Upper lobe of left lung (tissue), 6 donors: ENCODE results near the gene IGSF21. TPM values are rescaled to one million over a fixed set of nuclear protein-coding genes. Genes with fewer than 3 reads are reported as not detected.

Experiments used
- ATAC-seq, 2 donors: fragments of 200-7000 bp; cut with Tn5 transposase; one replicate each; pipeline ENCODE4 v1.9.1; 2022; ENCODE audit warnings: mild to moderate bottlenecking in 2 of 2, moderate library complexity in 2 of 2; ENCODE audit not compliant: low FRiP score in 2 of 2
- DNase-seq, 2 donors: peaks; one replicate each; pipeline ENCODE4 v3.0.0-alpha.2; 2019 to 2020
- H3K27ac ChIP-seq, 4 donors: fragments of 200-600 bp; sonication (generic); one replicate each; pipeline ENCODE4 v1.5.1; 2016 to 2019
- H3K27me3 ChIP-seq, 4 donors: fragments of 200-600 bp; sonication (generic); one replicate each; pipeline ENCODE4 v1.5.1; 2017 to 2019
- H3K36me3 ChIP-seq, 4 donors: fragments of 200-600 bp; sonication (generic); one replicate each; pipeline ENCODE4 v1.5.1; 2016 to 2019
- H3K4me1 ChIP-seq, 4 donors: fragments of 200-600 bp; sonication (generic); one replicate each; pipeline ENCODE4 v1.5.1; 2018 to 2019
- H3K4me3 ChIP-seq, 4 donors: fragments of 200-600 bp; sonication (generic); one replicate each; pipeline ENCODE4 v1.5.1; 2017 to 2019; ENCODE audit warnings: mild to moderate bottlenecking in 2 of 4, moderate library complexity in 1 of 4
- H3K9me3 ChIP-seq, 4 donors: fragments of 200-600 bp; sonication (generic); one replicate each; pipeline ENCODE4 v1.5.1; 2018 to 2019
- CTCF ChIP-seq, 6 experiments: fragments of 450-650 bp in 4 of 6; fragments of 200-600 bp in 2 of 6; sonication (generic) in 2 of 6; IDR thresholded peaks; one replicate each; pipeline ENCODE4 v1.5.1; 2016 to 2019; ENCODE audit warnings: antibody characterized with exemption in 6 of 6
- EP300 ChIP-seq, 4 donors: sonication (generic); formaldehyde crosslinking; IDR thresholded peaks; one replicate each; pipeline ENCODE4 v1.5.1; 2017; ENCODE audit warnings: antibody characterized with exemption in 4 of 4, control low read depth in 2 of 4
- POLR2A ChIP-seq, 4 donors: fragments of 450-650 bp; IDR thresholded peaks; one replicate each; pipeline ENCODE4 v1.5.1; 2016 to 2017; ENCODE audit warnings: antibody characterized with exemption in 4 of 4, mild to moderate bottlenecking in 2 of 4
- POLR2AphosphoS5 ChIP-seq, 2 donors: sonication (generic); formaldehyde crosslinking; IDR thresholded peaks; one replicate each; pipeline ENCODE4 v1.5.1; 2017; ENCODE audit warnings: antibody characterized with exemption in 2 of 2
- WGBS, 2 donors: methylation state at CpG; one replicate each; pipeline ENCODE4 v1.1.5; 2017 to 2018; 5-methylcytosine and 5-hydroxymethylcytosine counted together
- total RNA-seq, 6 donors: library from RNA; depleted of rRNA in 4 of 6; stranded (reverse); fragments of >200 nt in 4 of 6; gene quantifications; one replicate each; pipeline versions ENCODE4 v1.1.0 to v1.2.1, GENCODE V29; 2016 to 2021
- donor health status: DM: no; HTN: no; CAD: no; lungs with moderate emphysema.
- donor health status: DM: no; HTN: yes; CAD: no; lungs with severe emphysema.

The IGSF21 gene
- total RNA-seq, 6 donors from 2014 or later: 1.1 to 2.9 (median 2.0) TPM; not detected in 1

GRCh38 chr1:18062185-18062584 is 45.4 kb upstream of the IGSF21 start:
- no peak for TF ChIP-seq POLR2AphosphoS5 (IDR thresholded peaks at IDR 0.05)
- TF ChIP-seq EP300 (IDR thresholded peaks at IDR 0.05): no peak
- TF ChIP-seq CTCF (IDR thresholded peaks at IDR 0.05): no peak
- Histone ChIP-seq H3K36me3 (no peaks in the 10 kb centered on the region), H3K4me3 (no peak overlapping the region), H3K4me1 (no peaks in the 10 kb centered on the region), H3K9me3 (peaks cover 0 to 3% (median 0%) of the 10 kb centered on the region in 4 donors), H3K27me3 (no peaks in the 10 kb centered on the region), H3K27ac (no peak overlapping the region)
- DNase-seq (no peak), ATAC-seq (no peak)
- 68 to 71% methylated on average over 3 of the region's 3 CpGs for WGBS, 2 donors

GRCh38 chr1:18064534-18064933 is 43.1 kb upstream of the IGSF21 start:
- TF ChIP-seq EP300 (IDR thresholded peaks at IDR 0.05) (no peak), POLR2A (IDR thresholded peaks at IDR 0.05) (no peak), POLR2AphosphoS5 (IDR thresholded peaks at IDR 0.05) (no peak), CTCF (IDR thresholded peaks at IDR 0.05) (no peak)
- Histone ChIP-seq H3K9me3 (peaks cover 0 to 3% (median 0%) of the 10 kb centered on the region in 4 donors), H3K4me3 (no peak overlapping the region), H3K36me3 (no peaks in the 10 kb centered on the region), H3K27me3 (no peaks in the 10 kb centered on the region), H3K27ac (no peak overlapping the region), H3K4me1 (no peaks in the 10 kb centered on the region)
- ATAC-seq: no peak
- 36 to 45% methylated on average over 7 of the region's 7 CpGs for WGBS, 2 donors
- no peak for DNase-seq

GRCh38 chr1:18066576-18066975 is 41.0 kb upstream of the IGSF21 start:
- no peak for DNase-seq
- Histone ChIP-seq H3K27ac (no peak overlapping the region), H3K4me3 (no peak overlapping the region), H3K4me1 (no peaks in the 10 kb centered on the region), H3K27me3 (no peaks in the 10 kb centered on the region), H3K36me3 (no peaks in the 10 kb centered on the region), H3K9me3 (peaks cover 0 to 3% (median 0%) of the 10 kb centered on the region in 4 donors)
- ATAC-seq: no peak
- TF ChIP-seq EP300 (IDR thresholded peaks at IDR 0.05): no peak
- TF ChIP-seq CTCF (IDR thresholded peaks at IDR 0.05): no peak
- TF ChIP-seq POLR2AphosphoS5 (IDR thresholded peaks at IDR 0.05): no peak
- no peak for TF ChIP-seq POLR2A (IDR thresholded peaks at IDR 0.05)
- WGBS, 2 donors: 77 to 82% methylated on average over 5 of the region's 5 CpGs

- Histone ChIP-seq H3K36me3 (no peaks in the 10 kb centered on the region), H3K4me3 (no peak overlapping the region), H3K4me1 (no peaks in the 10 kb centered on the region), H3K9me3 (no peaks in the 10 kb centered on the region), H3K27me3 (no peaks in the 10 kb centered on the region), H3K27ac (no peak overlapping the region)
- TF ChIP-seq POLR2A (IDR thresholded peaks at IDR 0.05) (no peak), CTCF (IDR thresholded peaks at IDR 0.05) (no peak), EP300 (IDR thresholded peaks at IDR 0.05) (no peak), POLR2AphosphoS5 (IDR thresholded peaks at IDR 0.05) (no peak)
- 48 to 49% methylated on average over 3 to 4 of the region's 4 CpGs for WGBS, 2 donors
- ATAC-seq (no peak), DNase-seq (no peak)
Measured at GRCh38 chr1:18069903-18070302, 37.7 kb upstream of the IGSF21 start.

GRCh38 chr1:18072066-18072465 is 35.5 kb upstream of the IGSF21 start:
- H3K9me3 ChIP-seq: no peaks in the 10 kb centered on the region
- DNase-seq (no peak), ATAC-seq (no peak)
- no peaks in the 10 kb centered on the region for H3K27me3 ChIP-seq
- no peaks in the 10 kb centered on the region for H3K36me3 ChIP-seq
- no peak overlapping the region for H3K4me3 ChIP-seq
- H3K4me1 ChIP-seq: no peaks in the 10 kb centered on the region
- TF ChIP-seq POLR2A (IDR thresholded peaks at IDR 0.05) (no peak), POLR2AphosphoS5 (IDR thresholded peaks at IDR 0.05) (no peak), EP300 (IDR thresholded peaks at IDR 0.05) (no peak), CTCF (IDR thresholded peaks at IDR 0.05) (no peak)
- WGBS, 2 donors: 72 to 79% methylated on average over 9 of the region's 9 CpGs
- no peak overlapping the region for H3K27ac ChIP-seq
